GM12891 (cell line): ENCODE results near the gene NINJ2.

Experiments used
- POLR2A ChIP-seq: IDR thresholded peaks from 2 replicates; pipeline ENCODE4 v1.6.1; 2011; ENCODE audit warnings: low read depth, low read length, control low read depth
- POU2F2 ChIP-seq: IDR thresholded peaks from 2 replicates; pipeline ENCODE4 v1.6.1; 2011; ENCODE audit warnings: low read depth, mild to moderate bottlenecking, control low read depth, low read length, moderate library complexity
- TAF1 ChIP-seq: IDR thresholded peaks from 2 replicates; pipeline ENCODE4 v1.6.1; 2011; ENCODE audit warnings: low read depth, low read length, control low read depth

DNA sequence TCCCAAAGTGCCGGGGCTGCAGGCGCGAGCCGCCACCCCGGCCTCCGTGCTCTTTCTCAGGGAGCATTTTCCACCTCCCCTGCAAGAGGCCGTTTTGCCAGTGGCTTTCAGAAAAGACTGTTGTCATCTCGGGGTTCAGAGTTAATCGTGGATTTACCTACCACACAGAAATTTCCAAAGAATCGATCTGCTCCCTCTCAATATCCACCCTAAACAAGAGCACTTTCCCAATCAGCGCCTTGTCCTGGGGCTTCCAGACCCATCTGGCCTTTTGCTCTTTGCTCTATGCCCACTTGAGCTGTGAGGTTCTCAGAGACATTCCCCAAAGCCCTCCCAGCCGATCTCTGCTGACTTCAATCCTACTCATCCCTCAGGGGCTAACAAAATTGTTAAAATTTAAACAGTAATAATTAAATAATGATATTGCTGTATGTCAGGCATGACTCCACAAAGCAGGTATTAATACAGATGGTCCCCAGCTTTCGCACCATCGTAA is 86.6 kb downstream of the NINJ2 start:
- TF ChIP-seq POLR2A (no peak), TAF1 (no peak), POU2F2 (no peak)
